Stimulated activated effector memory CD8-positive, alpha-beta T cell treated with anti-CD3 and anti-CD28 coated beads, Interleukin-12 subunit alpha, Interleukin-12 subunit beta, amount 100 ng/mL, for 72 hours (primary cell): ENCODE results near the gene TTC7B.

Experiments
- ATAC-seq: fragments of 150-1000 bp; cut with Tn5 transposase; 2 replicates; pipeline ENCODE4 v1.10.0; 2021
- DNase-seq, 2 donors: peaks; one replicate each; pipeline ENCODE4 v3.0.0; 2021 to 2022; ENCODE audit warnings: low spot score in 2 of 2
- H3K27ac Mint-ChIP-seq: one replicate; pipeline ENCODE4 v1.8.0; 2022; ENCODE audit warnings: mild to moderate bottlenecking, mixed read lengths
- H3K36me3 Mint-ChIP-seq: one replicate; pipeline ENCODE4 v1.8.0; 2022; ENCODE audit warnings: mild to moderate bottlenecking, mixed read lengths
- H3K4me1 Mint-ChIP-seq: one replicate; pipeline ENCODE4 v1.8.0; 2022; ENCODE audit warnings: mixed read lengths
- H3K4me3 Mint-ChIP-seq: one replicate; pipeline ENCODE4 v1.8.0; 2022; ENCODE audit warnings: mild to moderate bottlenecking, mixed read lengths
- H3K9me3 Mint-ChIP-seq: one replicate; pipeline ENCODE4 v1.8.0; 2022; ENCODE audit warnings: mixed read lengths

Gene TTC7B

GRCh38 chr14:90605430-90605829, 210.8 kb downstream of the TTC7B start:
- H3K9me3 Mint-ChIP-seq: no peaks in the 10 kb centered on the region
- ATAC-seq: no peak
- DNase-seq: no peak
- no peak overlapping the region for H3K27ac Mint-ChIP-seq
- no peaks in the 10 kb centered on the region for H3K4me1 Mint-ChIP-seq
- no peaks in the 10 kb centered on the region for H3K36me3 Mint-ChIP-seq
- no peak overlapping the region for H3K4me3 Mint-ChIP-seq

DNA sequence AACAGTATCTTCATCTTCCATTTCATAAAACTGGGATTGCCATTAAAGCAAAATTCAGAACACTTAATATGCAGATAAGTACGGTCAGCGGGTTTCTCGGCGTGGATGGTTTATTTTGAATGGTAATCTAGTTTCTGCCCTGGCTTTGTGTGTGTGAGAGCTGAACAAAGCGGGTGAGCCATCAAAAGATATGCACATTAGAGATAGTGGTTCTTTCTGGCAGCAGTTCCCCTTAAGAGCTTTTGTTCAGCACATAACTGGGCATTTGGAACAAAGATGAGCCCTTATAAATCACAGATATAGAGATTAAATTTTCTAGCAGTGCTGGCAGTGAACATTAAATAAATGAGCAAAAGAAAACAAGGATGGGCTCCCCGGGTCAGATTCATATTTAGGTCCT, 211.9 kb downstream of the TTC7B start:
- Mint-ChIP-seq H3K27ac (no peak overlapping the region), H3K4me1 (no peaks in the 10 kb centered on the region), H3K4me3 (no peak overlapping the region), H3K9me3 (no peaks in the 10 kb centered on the region), H3K36me3 (no peaks in the 10 kb centered on the region)
- ATAC-seq: no peak
- no peak for DNase-seq

DNA sequence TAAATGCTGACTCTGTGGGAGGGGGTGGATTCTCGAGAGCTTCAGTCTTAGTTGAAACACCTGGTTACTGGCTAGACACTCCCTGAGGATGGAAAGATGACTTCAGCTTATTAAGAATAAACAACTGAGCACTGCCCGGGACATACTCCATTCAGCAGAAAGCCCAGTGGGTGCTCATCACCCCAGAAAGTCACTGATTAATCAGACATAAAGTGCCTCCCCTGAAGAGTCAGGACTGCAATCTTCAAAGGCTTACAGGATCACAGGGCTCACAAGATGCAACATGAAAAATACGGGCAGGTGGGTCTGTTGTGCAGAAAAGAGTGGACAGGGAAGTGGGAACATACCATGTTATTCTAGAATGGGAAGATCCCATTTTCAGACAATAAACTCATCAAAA, 212.4 kb downstream of the TTC7B start:
- no peaks in the 10 kb centered on the region for H3K4me1 Mint-ChIP-seq
- ATAC-seq (no peak), DNase-seq (no peak)
- no peak overlapping the region for H3K27ac Mint-ChIP-seq
- H3K9me3 Mint-ChIP-seq: no peaks in the 10 kb centered on the region
- H3K36me3 Mint-ChIP-seq: no peaks in the 10 kb centered on the region
- no peak overlapping the region for H3K4me3 Mint-ChIP-seq

DNA sequence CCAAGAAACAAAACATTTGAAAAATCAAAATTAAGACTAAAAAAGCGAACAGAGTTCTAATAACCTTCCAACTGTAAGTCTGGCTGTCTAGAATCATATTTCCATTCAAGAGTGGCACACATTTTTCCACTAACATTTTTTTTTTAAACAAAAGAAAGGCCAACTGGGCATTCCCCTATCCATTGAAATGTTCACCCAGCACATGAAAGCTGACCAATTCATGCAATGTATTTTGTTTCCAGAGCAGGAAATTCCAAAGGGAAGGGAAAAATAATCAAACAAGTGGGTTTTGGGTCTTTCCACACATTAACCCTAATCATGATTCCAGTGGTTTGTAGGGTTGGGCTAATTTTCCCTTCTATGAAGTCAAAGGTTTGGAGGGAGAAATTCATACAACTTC, 212.9 kb downstream of the TTC7B start:
- H3K4me3 Mint-ChIP-seq: no peak overlapping the region
- no peaks in the 10 kb centered on the region for H3K9me3 Mint-ChIP-seq
- H3K4me1 Mint-ChIP-seq: no peaks in the 10 kb centered on the region
- H3K27ac Mint-ChIP-seq: no peak overlapping the region
- no peaks in the 10 kb centered on the region for H3K36me3 Mint-ChIP-seq
- no peak for ATAC-seq
- no peak for DNase-seq

DNA sequence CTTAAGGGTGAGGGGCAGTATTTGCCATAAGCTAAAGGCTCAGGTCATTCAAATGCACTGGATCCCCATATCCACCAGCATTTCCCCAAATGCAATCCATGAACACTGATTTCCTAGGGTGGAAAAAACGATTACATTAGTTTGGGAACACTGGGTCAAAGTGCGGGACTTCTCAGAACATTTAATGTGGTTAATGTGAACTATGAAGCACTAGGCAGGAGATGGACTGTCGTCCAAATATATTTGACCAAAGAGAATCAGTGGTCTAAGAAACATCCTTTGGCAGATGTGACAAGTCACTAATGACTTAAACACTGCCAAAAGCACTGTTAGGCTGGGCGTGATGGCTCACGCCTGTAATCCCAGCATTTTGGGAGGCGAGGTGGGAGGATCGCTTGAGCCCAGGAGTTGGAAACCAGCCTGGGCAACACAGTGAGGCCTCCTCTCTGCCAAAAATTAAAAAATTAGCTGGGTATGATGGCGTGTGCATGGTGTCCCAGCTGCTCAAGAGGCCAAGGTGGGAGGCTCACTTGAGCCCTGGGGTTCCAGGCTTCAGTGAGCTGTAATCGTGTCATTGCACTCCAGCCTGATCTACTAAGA, 214.0 kb downstream of the TTC7B start:
- ATAC-seq (no peak), DNase-seq (no peak)
- Mint-ChIP-seq H3K4me1 (no peaks in the 10 kb centered on the region), H3K27ac (no peak overlapping the region), H3K9me3 (no peaks in the 10 kb centered on the region), H3K4me3 (no peak overlapping the region), H3K36me3 (no peaks in the 10 kb centered on the region)

GRCh38 chr14:90601563-90601962, 214.7 kb downstream of the TTC7B start:
- Mint-ChIP-seq H3K4me1 (no peaks in the 10 kb centered on the region), H3K4me3 (no peak overlapping the region), H3K36me3 (no peaks in the 10 kb centered on the region), H3K9me3 (no peaks in the 10 kb centered on the region), H3K27ac (no peak overlapping the region)
- ATAC-seq: no peak
- no peak for DNase-seq

DNA sequence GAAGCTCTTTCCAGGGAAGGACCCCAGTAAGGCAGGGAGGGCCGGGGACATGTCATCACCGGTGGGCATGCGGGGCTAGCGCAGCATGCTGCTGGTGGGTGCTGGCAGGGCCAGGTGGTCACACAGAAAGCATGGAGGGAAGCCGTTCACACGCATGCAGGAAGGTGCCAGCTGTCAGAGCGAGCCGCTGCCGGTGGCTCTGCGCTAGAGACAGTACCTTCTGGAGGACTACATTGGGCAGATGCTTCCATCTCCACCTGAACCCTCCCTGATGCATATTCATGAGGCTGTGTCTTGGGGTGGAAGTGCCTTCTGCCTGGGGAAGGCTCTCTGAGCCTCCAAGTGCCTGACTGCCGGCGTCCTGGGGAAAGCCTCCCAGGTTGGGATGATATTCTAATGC, 215.6 kb downstream of the TTC7B start:
- Mint-ChIP-seq H3K36me3 (no peaks in the 10 kb centered on the region), H3K4me1 (no peaks in the 10 kb centered on the region), H3K27ac (no peak overlapping the region), H3K4me3 (no peak overlapping the region), H3K9me3 (no peaks in the 10 kb centered on the region)
- no peak for ATAC-seq
- no peak for DNase-seq

- Mint-ChIP-seq H3K4me3 (no peak overlapping the region), H3K9me3 (no peaks in the 10 kb centered on the region), H3K36me3 (no peaks in the 10 kb centered on the region), H3K4me1 (no peaks in the 10 kb centered on the region), H3K27ac (no peak overlapping the region)
- no peak for DNase-seq
- no peak for ATAC-seq
Measured at GRCh38 chr14:90599748-90600507, 216.3 kb downstream of the TTC7B start.

DNA sequence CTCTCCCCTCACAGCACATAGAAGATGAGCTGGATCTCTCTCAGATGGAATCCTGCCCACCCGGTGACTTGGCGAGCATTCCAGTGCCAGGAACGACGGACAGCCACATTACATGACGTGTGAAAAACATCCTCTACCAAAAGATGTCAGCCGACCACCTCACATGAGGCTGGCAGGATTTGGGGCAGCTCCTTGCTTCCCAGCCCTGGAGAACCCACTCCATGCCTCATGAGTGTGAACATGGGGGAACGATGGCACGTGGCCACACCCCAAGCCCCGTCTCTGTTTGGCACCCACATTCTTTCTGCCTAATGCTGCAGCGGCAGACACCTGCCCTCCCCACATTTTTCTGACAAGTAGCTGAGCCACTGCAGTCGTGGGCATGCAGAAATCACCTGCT, 216.9 kb downstream of the TTC7B start:
- H3K27ac Mint-ChIP-seq: no peak overlapping the region
- DNase-seq: no peak
- H3K4me1 Mint-ChIP-seq: no peaks in the 10 kb centered on the region
- no peak overlapping the region for H3K4me3 Mint-ChIP-seq
- no peak for ATAC-seq
- H3K36me3 Mint-ChIP-seq: no peaks in the 10 kb centered on the region
- H3K9me3 Mint-ChIP-seq: no peaks in the 10 kb centered on the region

DNA sequence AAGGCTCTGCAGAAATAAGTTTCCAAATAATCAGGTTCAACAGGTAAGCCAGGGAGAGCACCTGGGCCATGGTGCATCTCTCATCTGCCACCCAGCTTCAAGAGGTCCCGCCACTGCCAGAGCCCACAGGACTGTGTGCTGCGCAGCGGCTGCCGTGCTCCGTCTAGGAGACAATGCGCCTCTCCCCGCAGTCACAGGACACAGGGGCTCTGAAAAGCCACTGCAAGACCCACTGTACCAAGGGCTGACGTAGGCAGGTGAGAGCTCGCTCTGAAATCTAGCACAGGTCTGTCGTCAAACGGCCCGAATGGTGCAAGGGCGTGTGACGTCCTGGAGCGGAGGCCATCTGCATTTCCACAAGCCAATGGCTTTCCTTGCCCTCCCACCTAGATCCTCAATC, 218.3 kb downstream of the TTC7B start:
- no peak for ATAC-seq
- DNase-seq: no peak
- Mint-ChIP-seq H3K36me3 (no peaks in the 10 kb centered on the region), H3K27ac (no peak overlapping the region), H3K9me3 (no peaks in the 10 kb centered on the region), H3K4me3 (no peak overlapping the region), H3K4me1 (no peaks in the 10 kb centered on the region)

- Mint-ChIP-seq H3K36me3 (no peaks in the 10 kb centered on the region), H3K4me1 (no peaks in the 10 kb centered on the region), H3K27ac (no peak overlapping the region), H3K9me3 (no peaks in the 10 kb centered on the region), H3K4me3 (no peak overlapping the region)
- DNase-seq (no peak), ATAC-seq (no peak)
Measured at GRCh38 chr14:90596733-90597132, 219.5 kb downstream of the TTC7B start.

- Mint-ChIP-seq H3K4me1 (no peaks in the 10 kb centered on the region), H3K27ac (no peak overlapping the region), H3K36me3 (no peaks in the 10 kb centered on the region), H3K4me3 (no peak overlapping the region), H3K9me3 (no peaks in the 10 kb centered on the region)
- no peak for DNase-seq
- no peak for ATAC-seq
Measured at GRCh38 chr14:90593254-90594040, 222.8 kb downstream of the TTC7B start.

DNA sequence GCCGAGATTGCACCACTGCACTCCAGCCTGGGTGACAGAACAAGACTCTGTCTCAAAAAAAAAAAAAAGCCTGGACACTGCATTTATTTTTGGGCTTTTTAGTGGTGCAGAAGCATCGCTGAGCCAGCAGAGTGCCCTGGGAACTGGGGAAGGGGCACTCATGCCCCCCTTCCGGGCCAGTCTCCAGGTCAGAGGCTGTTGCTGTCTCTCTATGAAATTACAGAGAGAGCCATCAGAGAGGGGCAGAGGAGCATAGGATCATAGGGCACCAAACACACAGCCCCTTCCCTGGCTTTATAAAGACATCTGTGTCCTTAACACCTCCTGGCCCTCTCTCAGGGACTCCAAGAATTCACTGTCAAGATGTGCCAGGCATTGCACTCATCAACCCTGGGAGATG, 223.6 kb downstream of the TTC7B start:
- H3K4me1 Mint-ChIP-seq: no peaks in the 10 kb centered on the region
- DNase-seq: no peak
- no peaks in the 10 kb centered on the region for H3K36me3 Mint-ChIP-seq
- no peak overlapping the region for H3K27ac Mint-ChIP-seq
- H3K9me3 Mint-ChIP-seq: no peaks in the 10 kb centered on the region
- no peak for ATAC-seq
- no peak overlapping the region for H3K4me3 Mint-ChIP-seq

GRCh38 chr14:90587918-90588317, 228.3 kb downstream of the TTC7B start:
- no peaks in the 10 kb centered on the region for H3K9me3 Mint-ChIP-seq
- no peaks in the 10 kb centered on the region for H3K36me3 Mint-ChIP-seq
- H3K27ac Mint-ChIP-seq: no peak overlapping the region
- DNase-seq (no peak), ATAC-seq (no peak)
- no peak overlapping the region for H3K4me3 Mint-ChIP-seq
- no peaks in the 10 kb centered on the region for H3K4me1 Mint-ChIP-seq

DNA sequence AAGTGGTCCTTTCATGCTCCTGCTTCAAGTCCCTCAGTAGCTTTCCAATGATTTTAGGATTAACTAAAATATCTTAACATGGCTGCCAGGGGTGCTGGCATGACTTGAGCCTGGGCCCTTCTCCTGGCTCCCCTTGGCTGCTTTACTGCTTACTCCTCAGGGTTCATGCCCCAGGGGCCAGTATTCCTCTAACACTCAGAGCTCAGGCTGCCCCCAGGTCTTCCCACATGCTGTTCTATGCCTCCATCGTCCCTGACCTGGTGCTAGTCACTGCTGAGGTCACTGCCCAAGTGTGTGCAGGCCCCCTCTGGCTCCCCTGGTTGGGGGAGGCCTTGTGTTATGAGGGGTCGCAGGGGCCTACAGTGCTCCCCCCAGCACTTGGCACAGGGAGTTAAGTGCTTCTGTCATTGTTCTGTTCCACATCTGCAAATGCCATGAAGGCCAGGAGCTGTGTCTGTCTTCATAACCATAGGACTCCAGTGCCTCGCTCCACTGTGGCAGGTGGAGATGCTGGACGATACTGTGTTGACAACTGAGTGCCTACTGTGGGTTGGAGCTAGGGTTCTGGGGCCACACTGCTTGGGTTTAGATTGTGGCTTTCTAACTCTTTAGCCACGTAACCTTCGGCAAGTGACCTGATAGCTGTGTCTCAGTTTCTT, 228.8 kb downstream of the TTC7B start:
- no peak overlapping the region for H3K4me3 Mint-ChIP-seq
- H3K27ac Mint-ChIP-seq: peak overlapping the region; percentile 15
- no peaks in the 10 kb centered on the region for H3K36me3 Mint-ChIP-seq
- no peaks in the 10 kb centered on the region for H3K4me1 Mint-ChIP-seq
- ATAC-seq: no peak
- no peaks in the 10 kb centered on the region for H3K9me3 Mint-ChIP-seq
- DNase-seq: no peak
